SK-N-SH (cell line): ENCODE data around the gene KNDC1. TPM values are rescaled to one million over a fixed set of nuclear protein-coding genes. Genes with fewer than 3 reads are reported as not detected.

Experiments
- CTCF ChIA-PET: fragments of 300-600, 350-600 bp; formaldehyde crosslinking; extraction: SDS; loops from one replicate; lab custom pipeline; 2021; lab: Yijun Ruan, JAX
- POLR2A ChIA-PET: fragments of 350-600 bp; sonication (Branson Sonifier 250); formaldehyde crosslinking; extraction: SDS; loops from one replicate; lab custom pipeline; 2020; ENCODE audit warnings: antibody characterized with exemption, inconsistent platforms; lab: Yijun Ruan, JAX
- DNase-seq: peaks from one replicate; pipeline ENCODE4 v3.0.0; 2012
- H2AFZ ChIP-seq: fragments of 200-600 bp; sonication (generic); 2 replicates; pipeline ENCODE4 v1.8.1; 2016; ENCODE audit warnings: antibody characterized with exemption, mild to moderate bottlenecking, low read depth
- H3F3A ChIP-seq: fragments of 200-600 bp; sonication (generic); replicated peaks from 2 replicates; pipeline ENCODE3; 2016; ENCODE audit warnings: antibody characterized with exemption, mild to moderate bottlenecking; ENCODE audit not compliant: insufficient read depth
- H3K27ac ChIP-seq, 2 experiments: fragments of 200-500 bp in 1 of 2; fragments of 200-600 bp in 1 of 2; sonication (Bioruptor generic) in 1 of 2; sonication (generic), shearing (Covaris generic) in 1 of 2; 2 replicates each; pipeline versions ENCODE4 v1.5.1 to v1.6.1; 2014 to 2016; ENCODE audit warnings: low read depth in 2 of 2, inconsistent platforms in 1 of 2, low read length in 1 of 2, mild to moderate bottlenecking in 1 of 2, mixed read lengths in 1 of 2
- H3K27me3 ChIP-seq: fragments of 200-600 bp; sonication (generic), shearing (Covaris generic); 2 replicates; pipeline ENCODE4 v1.6.1; 2016; ENCODE audit warnings: mixed run types; ENCODE audit not compliant: insufficient read depth
- H3K36me3 ChIP-seq, 2 experiments: fragments of 200-500 bp in 1 of 2; fragments of 200-600 bp in 1 of 2; sonication (Bioruptor generic) in 1 of 2; sonication (generic) in 1 of 2; replicated peaks in 1 of 2; 2 replicates each; pipeline versions ENCODE3 to v1.5.1; 2014 to 2016; ENCODE audit warnings: low read length in 1 of 2, mild to moderate bottlenecking in 1 of 2; ENCODE audit not compliant: insufficient read depth in 2 of 2, control insufficient read depth in 1 of 2
- H3K4me1 ChIP-seq, 2 experiments: fragments of 200-500 bp in 1 of 2; fragments of 200-600 bp in 1 of 2; sonication (Bioruptor generic) in 1 of 2; sonication (generic), shearing (Covaris generic) in 1 of 2; 2 replicates each; pipeline versions ENCODE4 v1.5.1 to v1.6.1; 2014 to 2016; ENCODE audit warnings: low read depth in 1 of 2, low read length in 1 of 2, mixed run types in 1 of 2; ENCODE audit not compliant: insufficient read depth in 2 of 2, control insufficient read depth in 1 of 2
- H3K4me2 ChIP-seq: fragments of 200-600 bp; sonication (generic), shearing (Covaris generic); 2 replicates; pipeline ENCODE4 v1.6.1; 2017; ENCODE audit warnings: mixed run types
- H3K4me3 ChIP-seq, 2 experiments: fragments of 200-500 bp in 1 of 2; fragments of 200-600 bp in 1 of 2; sonication (Bioruptor generic) in 1 of 2; sonication (generic), shearing (Covaris generic) in 1 of 2; 2 replicates each; pipeline versions ENCODE4 v1.5.1 to v1.8.1; 2014 to 2016; ENCODE audit warnings: low read depth in 2 of 2, inconsistent platforms in 1 of 2, low read length in 1 of 2, mild to moderate bottlenecking in 1 of 2, mixed read lengths in 1 of 2, moderate library complexity in 1 of 2
- H3K79me2 ChIP-seq: fragments of 200-600 bp; sonication (generic); 2 replicates; pipeline ENCODE4 v1.8.1; 2017; ENCODE audit warnings: mild to moderate bottlenecking; ENCODE audit not compliant: insufficient read depth
- H3K9ac ChIP-seq: fragments of 200-600 bp; sonication (generic); 2 replicates; pipeline ENCODE4 v1.6.1; 2017; ENCODE audit warnings: mixed run types
- H3K9me2 ChIP-seq: fragments of 200-600 bp; sonication (generic); 2 replicates; pipeline ENCODE4 v1.6.1; 2017; ENCODE audit warnings: mixed run types
- H3K9me3 ChIP-seq: fragments of 200-600 bp; sonication (generic); 2 replicates; pipeline ENCODE4 v1.6.1; 2017; ENCODE audit warnings: mixed run types, mild to moderate bottlenecking, moderate library complexity
- H4K20me1 ChIP-seq: fragments of 200-600 bp; sonication (generic); 2 replicates; pipeline ENCODE4 v1.6.1; 2017; ENCODE audit warnings: mild to moderate bottlenecking, mixed run types; ENCODE audit not compliant: insufficient read depth
- ELF1 ChIP-seq: IDR thresholded peaks from 2 replicates; pipeline ENCODE4 v1.4.0; 2012
- FOXM1 ChIP-seq: IDR thresholded peaks from 2 replicates; pipeline ENCODE4 v1.4.0; 2012; ENCODE audit warnings: low read depth, mild to moderate bottlenecking
- GABPA ChIP-seq: IDR thresholded peaks from 2 replicates; pipeline ENCODE4 v1.4.0; 2012; ENCODE audit warnings: low read depth, mild to moderate bottlenecking
- IRF3 ChIP-seq: fragments of 150-350 bp; IDR thresholded peaks from 2 replicates; pipeline ENCODE4 v1.6.1; 2016; ENCODE audit warnings: mild to moderate bottlenecking, low read depth, low read length
- MAX ChIP-seq: IDR thresholded peaks from 2 replicates; pipeline ENCODE4 v1.4.0; 2012; ENCODE audit warnings: low read depth
- MEF2A ChIP-seq: IDR thresholded peaks from 2 replicates; pipeline ENCODE4 v1.4.0; 2012; ENCODE audit warnings: low read depth, borderline replicate concordance
- MXI1 ChIP-seq: IDR thresholded peaks from 2 replicates; pipeline ENCODE4 v1.6.1; 2012; ENCODE audit warnings: mild to moderate bottlenecking, low read depth, low read length, improper control_type of control experiment
- RXRA ChIP-seq: IDR thresholded peaks from 2 replicates; pipeline ENCODE4 v1.4.0; 2012; ENCODE audit warnings: low read depth, mild to moderate bottlenecking, borderline replicate concordance
- TCF12 ChIP-seq: IDR thresholded peaks from 2 replicates; pipeline ENCODE4 v1.4.0; 2012
- WGBS: methylation state at CpG from one replicate; pipeline ENCODE4 v1.1.6; 2017; ENCODE audit warnings: low lambda C conversion rate; 5-methylcytosine and 5-hydroxymethylcytosine counted together
- polyA plus RNA-seq, 3 experiments: library from polyadenylated mRNA; depleted of rRNA; stranded (reverse); fragments of >200 nt; gene quantifications; 2 replicates each; pipeline ENCODE4 v1.2.3, GENCODE V29; 2012
- TF ChIP-seq, protein P1 (sequence below): IDR thresholded peaks from 2 replicates; pipeline ENCODE4 v1.4.0; 2012; ENCODE audit warnings: low read depth, borderline replicate concordance
- TF ChIP-seq, protein P2 (sequence below): IDR thresholded peaks from 2 replicates; pipeline ENCODE4; 2012
- TF ChIP-seq, protein P3 (sequence below): fragments of 150-350 bp; IDR thresholded peaks from 2 replicates; pipeline ENCODE4 v1.6.1; 2017; ENCODE audit warnings: antibody characterized with exemption, low read length, low read depth, borderline replicate concordance

The KNDC1 gene
- polyA plus RNA-seq, 1 of the 3 experiments (the other 2 are of a cell fraction): 1.4 TPM

- CTCF ChIA-PET: no interaction called here
- no peak for DNase-seq
Observed at GRCh38 chr10:133201151-133201947, 41.3 kb downstream of the KNDC1 start.

More at GRCh38 chr10:133201151-133201947, 41.3 kb downstream of the KNDC1 start:
- Histone ChIP-seq H3K36me3 (no peaks in the 10 kb centered on the region), H3K4me2 (no peak overlapping the region), H3K9me3 (no peaks in the 10 kb centered on the region), H2AFZ (no peak overlapping the region), H3K9ac (no peak overlapping the region), H4K20me1 (no peaks in the 10 kb centered on the region), H3K4me3 (no peak overlapping the region), H3K4me1 (no peaks in the 10 kb centered on the region), H3F3A (no peaks in the 10 kb centered on the region), H3K9me2 (no peaks in the 10 kb centered on the region)
- POLR2A ChIA-PET: no interaction called here
- 83% methylated on average over 12 of the region's 57 CpGs for WGBS
- TF ChIP-seq, protein P1, sequence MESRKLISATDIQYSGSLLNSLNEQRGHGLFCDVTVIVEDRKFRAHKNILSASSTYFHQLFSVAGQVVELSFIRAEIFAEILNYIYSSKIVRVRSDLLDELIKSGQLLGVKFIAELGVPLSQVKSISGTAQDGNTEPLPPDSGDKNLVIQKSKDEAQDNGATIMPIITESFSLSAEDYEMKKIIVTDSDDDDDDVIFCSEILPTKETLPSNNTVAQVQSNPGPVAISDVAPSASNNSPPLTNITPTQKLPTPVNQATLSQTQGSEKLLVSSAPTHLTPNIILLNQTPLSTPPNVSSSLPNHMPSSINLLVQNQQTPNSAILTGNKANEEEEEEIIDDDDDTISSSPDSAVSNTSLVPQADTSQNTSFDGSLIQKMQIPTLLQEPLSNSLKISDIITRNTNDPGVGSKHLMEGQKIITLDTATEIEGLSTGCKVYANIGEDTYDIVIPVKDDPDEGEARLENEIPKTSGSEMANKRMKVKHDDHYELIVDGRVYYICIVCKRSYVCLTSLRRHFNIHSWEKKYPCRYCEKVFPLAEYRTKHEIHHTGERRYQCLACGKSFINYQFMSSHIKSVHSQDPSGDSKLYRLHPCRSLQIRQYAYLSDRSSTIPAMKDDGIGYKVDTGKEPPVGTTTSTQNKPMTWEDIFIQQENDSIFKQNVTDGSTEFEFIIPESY: no peak
- TF ChIP-seq TCF12: no peak
- TF ChIP-seq GABPA: no peak
- TF ChIP-seq RXRA: no peak
- TF ChIP-seq MEF2A: no peak
- TF ChIP-seq IRF3: no peak
- TF ChIP-seq MXI1: no peak
- TF ChIP-seq MAX: no peak
- TF ChIP-seq ELF1: no peak
- TF ChIP-seq, protein P2, sequence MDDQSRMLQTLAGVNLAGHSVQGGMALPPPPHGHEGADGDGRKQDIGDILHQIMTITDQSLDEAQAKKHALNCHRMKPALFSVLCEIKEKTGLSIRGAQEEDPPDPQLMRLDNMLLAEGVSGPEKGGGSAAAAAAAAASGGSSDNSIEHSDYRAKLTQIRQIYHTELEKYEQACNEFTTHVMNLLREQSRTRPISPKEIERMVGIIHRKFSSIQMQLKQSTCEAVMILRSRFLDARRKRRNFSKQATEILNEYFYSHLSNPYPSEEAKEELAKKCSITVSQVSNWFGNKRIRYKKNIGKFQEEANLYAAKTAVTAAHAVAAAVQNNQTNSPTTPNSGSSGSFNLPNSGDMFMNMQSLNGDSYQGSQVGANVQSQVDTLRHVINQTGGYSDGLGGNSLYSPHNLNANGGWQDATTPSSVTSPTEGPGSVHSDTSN: no peak
- TF ChIP-seq, protein P3, sequence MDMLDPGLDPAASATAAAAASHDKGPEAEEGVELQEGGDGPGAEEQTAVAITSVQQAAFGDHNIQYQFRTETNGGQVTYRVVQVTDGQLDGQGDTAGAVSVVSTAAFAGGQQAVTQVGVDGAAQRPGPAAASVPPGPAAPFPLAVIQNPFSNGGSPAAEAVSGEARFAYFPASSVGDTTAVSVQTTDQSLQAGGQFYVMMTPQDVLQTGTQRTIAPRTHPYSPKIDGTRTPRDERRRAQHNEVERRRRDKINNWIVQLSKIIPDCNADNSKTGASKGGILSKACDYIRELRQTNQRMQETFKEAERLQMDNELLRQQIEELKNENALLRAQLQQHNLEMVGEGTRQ: no peak
- no peak for TF ChIP-seq FOXM1
- TF ChIP-seq, all 33 proteins: peak for 0
- no peaks in the 10 kb centered on the region for H3K79me2 ChIP-seq
- H3K27me3 ChIP-seq: 0 out of 2 replicates have a peak, but pooled peaks cover 5% of the 10 kb centered on the region
- H3K27ac ChIP-seq: no peak overlapping the region
